ENCODE measurements around the gene DDI2.
"Not testable (repeated sequence)": the region's sequence is repeated elsewhere in the genome, so short reads cannot be mapped to it uniquely, and the experiment has no call there.

The DDI2 gene

GRCh38 chr1:15693371-15693770 lies 76.1 kb downstream of the DDI2 start:
- Histone ChIP-seq H3K27me3 (ENCODE audit: control insufficient read depth, insufficient read depth, low read length) (no peaks in the 10 kb centered on the region), H3K9ac (ENCODE audit: low read depth, low read length) (no peak overlapping the region), H3K9me3 (ENCODE audit: control insufficient read depth, insufficient read depth, low read length) (no peaks in the 10 kb centered on the region), H3K4me3 (ENCODE audit: low read depth, low read length) (no peak overlapping the region), H3K36me3 (ENCODE audit: control insufficient read depth, insufficient read depth, low read length) (0 out of 2 replicates have a peak, but pooled peaks cover 5% of the 10 kb centered on the region), H3K27ac (ENCODE audit: low read depth, low read length) (no peak overlapping the region), H3K4me1 (ENCODE audit: control insufficient read depth, insufficient read depth, low read length) (no peaks in the 10 kb centered on the region)

DNA sequence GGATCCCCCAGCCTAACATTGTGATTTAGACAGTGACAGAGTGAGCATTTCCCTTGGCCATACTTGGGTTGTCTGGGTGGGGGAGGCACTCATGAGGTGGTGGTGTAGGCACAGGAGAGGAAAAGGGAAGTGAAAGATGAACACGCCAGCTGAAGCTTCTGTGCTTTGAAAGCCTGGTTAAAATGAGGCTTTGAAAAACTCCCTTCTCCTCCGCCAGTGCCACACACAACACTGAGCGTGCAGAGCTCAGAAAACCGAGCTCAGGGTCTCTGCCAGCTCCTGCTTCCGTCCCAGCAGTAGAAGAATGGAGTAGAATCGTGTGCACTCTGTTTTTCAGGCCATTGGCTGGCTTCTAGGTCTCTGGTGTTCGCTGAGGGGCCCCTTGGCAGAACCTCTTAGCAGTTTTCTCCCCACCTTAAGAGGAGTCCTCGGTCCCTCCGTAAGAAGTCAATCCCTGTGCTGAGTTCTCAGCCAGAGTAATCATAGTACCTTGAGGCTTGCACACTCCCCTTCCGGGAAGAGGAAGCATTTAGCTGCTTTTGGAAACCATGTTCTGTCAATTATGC lies 79.8 kb downstream of the DDI2 start:
- H3K9ac ChIP-seq (ENCODE audit: low read depth, low read length), result no peak overlapping the region
- no peaks in the 10 kb centered on the region for H3K27me3 ChIP-seq (ENCODE audit: control insufficient read depth, insufficient read depth, low read length)
- H3K36me3 ChIP-seq (ENCODE audit: control insufficient read depth, insufficient read depth, low read length), result 0 out of 2 replicates have a peak, but pooled peaks cover 5% of the 10 kb centered on the region
- no peak overlapping the region for H3K27ac ChIP-seq (ENCODE audit: low read depth, low read length)
- H3K9me3 ChIP-seq (ENCODE audit: control insufficient read depth, insufficient read depth, low read length), result no peaks in the 10 kb centered on the region
- no peak overlapping the region for H3K4me3 ChIP-seq (ENCODE audit: low read depth, low read length)
- H3K4me1 ChIP-seq (ENCODE audit: control insufficient read depth, insufficient read depth, low read length), result no peaks in the 10 kb centered on the region

GRCh38 chr1:15698201-15698600 lies 80.9 kb downstream of the DDI2 start:
- H3K27ac ChIP-seq (ENCODE audit: low read depth, low read length), result no peak overlapping the region
- H3K4me3 ChIP-seq (ENCODE audit: low read depth, low read length), result no peak overlapping the region
- no peaks in the 10 kb centered on the region for H3K9me3 ChIP-seq (ENCODE audit: control insufficient read depth, insufficient read depth, low read length)
- H3K27me3 ChIP-seq (ENCODE audit: control insufficient read depth, insufficient read depth, low read length), result no peaks in the 10 kb centered on the region
- no peaks in the 10 kb centered on the region for H3K4me1 ChIP-seq (ENCODE audit: control insufficient read depth, insufficient read depth, low read length)
- H3K36me3 ChIP-seq (ENCODE audit: control insufficient read depth, insufficient read depth, low read length), result 0 out of 2 replicates have a peak, but pooled peaks cover 5% of the 10 kb centered on the region
- no peak overlapping the region for H3K9ac ChIP-seq (ENCODE audit: low read depth, low read length)

GRCh38 chr1:15699321-15699720 lies 82.1 kb downstream of the DDI2 start:
- H3K27me3 ChIP-seq (ENCODE audit: control insufficient read depth, insufficient read depth, low read length); H3K9ac ChIP-seq (ENCODE audit: low read depth, low read length); H3K9me3 ChIP-seq (ENCODE audit: control insufficient read depth, insufficient read depth, low read length); H3K27ac ChIP-seq (ENCODE audit: low read depth, low read length); H3K4me1 ChIP-seq (ENCODE audit: control insufficient read depth, insufficient read depth, low read length); H3K4me3 ChIP-seq (ENCODE audit: low read depth, low read length); H3K36me3 ChIP-seq (ENCODE audit: control insufficient read depth, insufficient read depth, low read length): not testable (repeated sequence)

DNA sequence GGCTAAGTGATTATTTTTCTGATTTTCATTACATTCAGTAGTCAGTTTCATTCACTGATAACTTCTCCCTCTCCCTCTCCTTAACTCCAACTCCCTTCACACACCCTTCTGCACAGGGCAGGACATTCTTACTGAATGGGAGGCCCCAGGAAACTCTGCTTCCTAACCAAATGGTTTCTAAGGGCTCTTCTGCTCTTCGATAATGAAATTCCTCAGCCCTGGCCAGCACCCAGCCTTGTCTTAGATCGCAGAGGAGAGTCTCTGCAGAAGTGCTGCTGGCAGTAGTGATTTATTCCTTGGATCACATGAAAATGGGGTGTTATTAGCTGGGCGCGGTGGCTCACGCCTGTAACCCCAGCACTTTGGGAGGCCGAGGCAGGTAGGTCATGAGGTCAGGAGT lies 83.2 kb downstream of the DDI2 start:
- Histone ChIP-seq H3K9me3 (ENCODE audit: control insufficient read depth, insufficient read depth, low read length) (no peaks in the 10 kb centered on the region), H3K27me3 (ENCODE audit: control insufficient read depth, insufficient read depth, low read length) (no peaks in the 10 kb centered on the region), H3K36me3 (ENCODE audit: control insufficient read depth, insufficient read depth, low read length) (peaks cover 9% of the 10 kb centered on the region; the same call in 1 of the 2 replicates), H3K27ac (ENCODE audit: low read depth, low read length) (no peak overlapping the region), H3K9ac (ENCODE audit: low read depth, low read length) (no peak overlapping the region), H3K4me3 (ENCODE audit: low read depth, low read length) (no peak overlapping the region), H3K4me1 (ENCODE audit: control insufficient read depth, insufficient read depth, low read length) (no peaks in the 10 kb centered on the region)

GRCh38 chr1:15701784-15702183 lies 84.5 kb downstream of the DDI2 start:
- Histone ChIP-seq H3K4me3 (ENCODE audit: low read depth, low read length) (no peak overlapping the region), H3K36me3 (ENCODE audit: control insufficient read depth, insufficient read depth, low read length) (peaks cover 11% of the 10 kb centered on the region; the same call in 1 of the 2 replicates), H3K9ac (ENCODE audit: low read depth, low read length) (no peak overlapping the region)

GRCh38 chr1:15702722-15703550 lies 85.7 kb downstream of the DDI2 start:
- no peak overlapping the region for H3K9ac ChIP-seq (ENCODE audit: low read depth, low read length)
- H3K9me3 ChIP-seq (ENCODE audit: control insufficient read depth, insufficient read depth, low read length), result no peaks in the 10 kb centered on the region
- H3K36me3 ChIP-seq (ENCODE audit: control insufficient read depth, insufficient read depth, low read length), result peaks cover 7% of the 10 kb centered on the region; the same call in 1 of the 2 replicates
- H3K27ac ChIP-seq (ENCODE audit: low read depth, low read length), result no peak overlapping the region
- H3K27me3 ChIP-seq (ENCODE audit: control insufficient read depth, insufficient read depth, low read length), result no peaks in the 10 kb centered on the region
- H3K4me1 ChIP-seq (ENCODE audit: control insufficient read depth, insufficient read depth, low read length), result no peaks in the 10 kb centered on the region
- H3K4me3 ChIP-seq (ENCODE audit: low read depth, low read length), result no peak overlapping the region

More at GRCh38 chr1:15701784-15702183, 84.5 kb downstream of the DDI2 start:
- Histone ChIP-seq H3K27ac (ENCODE audit: low read depth, low read length) (no peak overlapping the region), H3K4me1 (ENCODE audit: control insufficient read depth, insufficient read depth, low read length) (no peaks in the 10 kb centered on the region), H3K27me3 (ENCODE audit: control insufficient read depth, insufficient read depth, low read length) (no peaks in the 10 kb centered on the region), H3K9me3 (ENCODE audit: control insufficient read depth, insufficient read depth, low read length) (no peaks in the 10 kb centered on the region)

DNA sequence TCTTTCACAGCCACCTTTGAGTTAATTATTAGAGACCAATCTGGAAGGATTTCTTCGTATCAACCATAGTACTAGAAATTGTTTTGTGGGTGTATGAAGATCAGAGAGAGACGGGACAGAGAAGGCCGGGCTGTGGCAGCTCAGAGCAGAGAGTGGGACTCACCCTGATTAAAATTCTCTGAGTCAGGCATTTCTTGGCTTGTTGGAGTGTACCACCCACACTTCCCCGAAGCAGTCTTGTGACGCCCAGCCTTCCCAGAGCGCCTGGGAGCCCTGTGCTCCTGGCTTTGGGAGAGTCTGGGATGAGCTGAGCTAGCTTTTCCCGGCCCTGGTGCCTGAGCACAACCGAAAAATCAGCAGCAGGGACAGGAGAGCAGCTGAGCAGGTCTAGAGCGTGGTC lies 86.3 kb downstream of the DDI2 start:
- H3K4me3 ChIP-seq (ENCODE audit: low read depth, low read length), result no peak overlapping the region
- H3K4me1 ChIP-seq (ENCODE audit: control insufficient read depth, insufficient read depth, low read length), result no peaks in the 10 kb centered on the region
- no peaks in the 10 kb centered on the region for H3K27me3 ChIP-seq (ENCODE audit: control insufficient read depth, insufficient read depth, low read length)
- no peak overlapping the region for H3K9ac ChIP-seq (ENCODE audit: low read depth, low read length)
- H3K9me3 ChIP-seq (ENCODE audit: control insufficient read depth, insufficient read depth, low read length), result no peaks in the 10 kb centered on the region
- peak overlapping the region; percentile 59 for H3K27ac ChIP-seq (ENCODE audit: low read depth, low read length)
- H3K36me3 ChIP-seq (ENCODE audit: control insufficient read depth, insufficient read depth, low read length), result peaks cover 7% of the 10 kb centered on the region; the same call in 1 of the 2 replicates

- Histone ChIP-seq H3K9ac (ENCODE audit: low read depth, low read length) (no peak overlapping the region), H3K4me3 (ENCODE audit: low read depth, low read length) (no peak overlapping the region), H3K4me1 (ENCODE audit: control insufficient read depth, insufficient read depth, low read length) (no peaks in the 10 kb centered on the region), H3K9me3 (ENCODE audit: control insufficient read depth, insufficient read depth, low read length) (no peaks in the 10 kb centered on the region), H3K27me3 (ENCODE audit: control insufficient read depth, insufficient read depth, low read length) (no peaks in the 10 kb centered on the region), H3K36me3 (ENCODE audit: control insufficient read depth, insufficient read depth, low read length) (peaks cover 7% of the 10 kb centered on the region; the same call in 1 of the 2 replicates), H3K27ac (ENCODE audit: low read depth, low read length) (no peak overlapping the region)
Observed at GRCh38 chr1:15704526-15705183, 87.4 kb downstream of the DDI2 start.

DNA sequence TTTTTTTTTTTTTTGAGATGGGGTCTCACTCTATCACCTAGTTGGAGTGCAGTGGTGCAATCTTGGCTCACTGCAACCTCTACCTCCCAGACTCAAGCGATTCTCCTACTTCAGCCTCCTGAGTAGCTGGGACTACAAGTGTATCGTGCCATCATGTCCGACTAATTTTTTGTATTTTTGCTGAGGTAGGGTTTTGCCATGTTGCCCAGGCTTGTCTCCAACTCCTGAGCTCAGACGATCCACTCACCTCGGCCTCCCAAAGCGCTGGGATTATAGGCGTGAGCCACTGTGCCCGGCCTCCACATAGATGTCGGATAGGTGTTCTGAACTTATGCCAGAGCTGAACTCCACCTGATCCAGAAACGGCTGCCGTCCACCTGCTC lies 87.9 kb downstream of the DDI2 start:
- Histone ChIP-seq H3K9ac (ENCODE audit: low read depth, low read length) (no peak overlapping the region), H3K36me3 (ENCODE audit: control insufficient read depth, insufficient read depth, low read length) (peaks cover 7% of the 10 kb centered on the region; the same call in 1 of the 2 replicates), H3K27me3 (ENCODE audit: control insufficient read depth, insufficient read depth, low read length) (no peaks in the 10 kb centered on the region), H3K4me1 (ENCODE audit: control insufficient read depth, insufficient read depth, low read length) (no peaks in the 10 kb centered on the region), H3K9me3 (ENCODE audit: control insufficient read depth, insufficient read depth, low read length) (no peaks in the 10 kb centered on the region), H3K4me3 (ENCODE audit: low read depth, low read length) (no peak overlapping the region), H3K27ac (ENCODE audit: low read depth, low read length) (no peak overlapping the region)

- no peak overlapping the region for H3K4me3 ChIP-seq (ENCODE audit: low read depth, low read length)
- peaks cover 7% of the 10 kb centered on the region; the same call in 1 of the 2 replicates for H3K36me3 ChIP-seq (ENCODE audit: control insufficient read depth, insufficient read depth, low read length)
- H3K4me1 ChIP-seq (ENCODE audit: control insufficient read depth, insufficient read depth, low read length), result no peaks in the 10 kb centered on the region
- H3K27ac ChIP-seq (ENCODE audit: low read depth, low read length), result no peak overlapping the region
- no peaks in the 10 kb centered on the region for H3K9me3 ChIP-seq (ENCODE audit: control insufficient read depth, insufficient read depth, low read length)
- H3K27me3 ChIP-seq (ENCODE audit: control insufficient read depth, insufficient read depth, low read length), result no peaks in the 10 kb centered on the region
- H3K9ac ChIP-seq (ENCODE audit: low read depth, low read length), result no peak overlapping the region
Observed at GRCh38 chr1:15706751-15707150, 89.5 kb downstream of the DDI2 start.

All from HUES48 (cell line).